Gastrocnemius medialis (tissue), 4 donors: ENCODE results near the gene LCN12. TPM values are rescaled to one million over a fixed set of nuclear protein-coding genes. Genes with fewer than 3 reads are reported as not detected.

Experiments
- ATAC-seq, 2 donors: fragments of 150-250 bp; one replicate each; pipeline ENCODE4 v1.9.1; 2016
- DNase-seq, 2 donors: peaks; one replicate each; pipeline ENCODE4 v3.0.0-alpha.2; 2019
- H3K27ac ChIP-seq, 4 donors: fragments of 200-600 bp; sonication (generic); 1 replicate in 1 of 4; 2 replicates in 3 of 4; pipeline ENCODE4 v1.5.1; 2016 to 2018; ENCODE audit warnings: mild to moderate bottlenecking in 2 of 4, moderate library complexity in 1 of 4
- H3K27me3 ChIP-seq, 3 donors: fragments of 200-600 bp; sonication (generic) in 2 of 3; 1 replicate in 1 of 3; 2 replicates in 2 of 3; pipeline versions ENCODE4 v1.5.1 to v1.6.0; 2016 to 2019; ENCODE audit warnings: mild to moderate bottlenecking in 1 of 3, moderate library complexity in 1 of 3
- H3K36me3 ChIP-seq, 2 donors: fragments of 200-600 bp; sonication (generic) in 1 of 2; one replicate each; pipeline ENCODE4 v1.5.1; 2017 to 2018
- H3K4me1 ChIP-seq, 2 donors: fragments of 200-600 bp; sonication (generic) in 1 of 2; one replicate each; pipeline ENCODE4 v1.5.1; 2016 to 2017; ENCODE audit warnings: mild to moderate bottlenecking in 2 of 2
- H3K4me3 ChIP-seq, 4 donors: fragments of 200-600 bp; sonication (generic) in 3 of 4; 1 replicate in 1 of 4; 2 replicates in 3 of 4; pipeline ENCODE4 v1.5.1; 2016 to 2019; ENCODE audit warnings: mild to moderate bottlenecking in 2 of 4
- H3K9me3 ChIP-seq, 3 donors: fragments of 200-600 bp; sonication (generic) in 2 of 3; 1 replicate in 1 of 3; 2 replicates in 2 of 3; pipeline ENCODE4 v1.5.1; 2016 to 2019
- POLR2A ChIP-seq, 2 donors: fragments of 450-650 bp; IDR thresholded peaks; one replicate each; pipeline ENCODE4 v1.6.1; 2017; ENCODE audit warnings: antibody characterized with exemption in 2 of 2, mild to moderate bottlenecking in 2 of 2, moderate library complexity in 2 of 2
- in situ Hi-C, 4 donors: fragments of 200-750 bp; cut with MboI; loops; one replicate each; pipeline versions ENCODE4 v1.15.0 to v1.8.0; 2017; ENCODE audit warnings: low sequenced_read_pairs in 4 of 4
- intact Hi-C: fragments of 100-400 bp; cut with DNase I; formaldehyde crosslinking; loops from one replicate; pipeline ENCODE4 v1.15.1; 2023; ENCODE audit warnings: low total_unique reads
- total RNA-seq, 4 donors: library from RNA; depleted of rRNA; stranded (reverse); fragments of >200 nt; gene quantifications; one replicate each; pipeline versions ENCODE4 v1.1.0 to v1.2.3, GENCODE V29; 2016
- TF ChIP-seq, protein P1 (sequence below), 5 experiments: fragments of 450-650 bp in 3 of 5; fragments of 200-600 bp in 2 of 5; sonication (generic) in 2 of 5; IDR thresholded peaks in 4 of 5; conservative IDR thresholded peaks in 1 of 5; 1 replicate in 4 of 5; 2 replicates in 1 of 5; pipeline ENCODE4 v1.5.1; 2016 to 2019; ENCODE audit warnings: antibody characterized with exemption in 5 of 5, mild to moderate bottlenecking in 3 of 5, moderate library complexity in 3 of 5

The LCN12 gene
- total RNA-seq, 4 donors from 2014 or later: not detected

DNA sequence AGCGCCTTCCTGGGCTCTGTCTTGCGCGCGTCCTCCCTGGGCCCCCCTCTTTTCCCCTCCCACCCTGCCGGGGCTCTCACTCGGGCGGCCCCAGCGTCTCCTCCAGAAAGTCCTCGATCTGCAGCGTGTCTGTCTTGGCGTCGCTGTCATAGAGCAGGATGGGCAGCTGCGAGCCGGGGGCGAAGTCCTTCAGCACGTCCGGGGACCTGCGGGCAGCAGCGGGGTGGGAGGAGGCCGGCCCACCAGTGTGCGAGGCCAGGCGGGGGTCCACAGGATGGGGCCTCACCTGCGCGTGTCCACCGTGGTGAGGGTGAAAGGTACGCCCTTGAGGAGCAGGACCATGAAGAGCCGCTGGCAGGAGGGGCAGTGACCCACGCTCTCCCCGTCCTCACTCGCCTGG is 43.3 kb downstream of the LCN12 start:
- peaks cover 14 to 19% (median 18%) of the 10 kb centered on the region in 3 donors for H3K27me3 ChIP-seq
- no peak overlapping the region for H3K27ac ChIP-seq
- in situ Hi-C loops (no loop called here), intact Hi-C loops (no loop called here)
- TF ChIP-seq, protein P1, sequence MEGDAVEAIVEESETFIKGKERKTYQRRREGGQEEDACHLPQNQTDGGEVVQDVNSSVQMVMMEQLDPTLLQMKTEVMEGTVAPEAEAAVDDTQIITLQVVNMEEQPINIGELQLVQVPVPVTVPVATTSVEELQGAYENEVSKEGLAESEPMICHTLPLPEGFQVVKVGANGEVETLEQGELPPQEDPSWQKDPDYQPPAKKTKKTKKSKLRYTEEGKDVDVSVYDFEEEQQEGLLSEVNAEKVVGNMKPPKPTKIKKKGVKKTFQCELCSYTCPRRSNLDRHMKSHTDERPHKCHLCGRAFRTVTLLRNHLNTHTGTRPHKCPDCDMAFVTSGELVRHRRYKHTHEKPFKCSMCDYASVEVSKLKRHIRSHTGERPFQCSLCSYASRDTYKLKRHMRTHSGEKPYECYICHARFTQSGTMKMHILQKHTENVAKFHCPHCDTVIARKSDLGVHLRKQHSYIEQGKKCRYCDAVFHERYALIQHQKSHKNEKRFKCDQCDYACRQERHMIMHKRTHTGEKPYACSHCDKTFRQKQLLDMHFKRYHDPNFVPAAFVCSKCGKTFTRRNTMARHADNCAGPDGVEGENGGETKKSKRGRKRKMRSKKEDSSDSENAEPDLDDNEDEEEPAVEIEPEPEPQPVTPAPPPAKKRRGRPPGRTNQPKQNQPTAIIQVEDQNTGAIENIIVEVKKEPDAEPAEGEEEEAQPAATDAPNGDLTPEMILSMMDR (IDR thresholded peaks at IDR 0.05 in 4 of 5, conservative IDR thresholded peaks at IDR 0.05 in 1 of 5): no peak
- no peak for TF ChIP-seq POLR2A (IDR thresholded peaks at IDR 0.05)
- peaks cover 0 to 7% of the 10 kb centered on the region in 2 donors for H3K36me3 ChIP-seq
- peaks cover 6 to 12% of the 10 kb centered on the region in 2 donors for H3K4me1 ChIP-seq
- H3K4me3 ChIP-seq: no peak overlapping the region
- ATAC-seq: no peak
- H3K9me3 ChIP-seq: no peaks in the 10 kb centered on the region
- DNase-seq: no peak

DNA sequence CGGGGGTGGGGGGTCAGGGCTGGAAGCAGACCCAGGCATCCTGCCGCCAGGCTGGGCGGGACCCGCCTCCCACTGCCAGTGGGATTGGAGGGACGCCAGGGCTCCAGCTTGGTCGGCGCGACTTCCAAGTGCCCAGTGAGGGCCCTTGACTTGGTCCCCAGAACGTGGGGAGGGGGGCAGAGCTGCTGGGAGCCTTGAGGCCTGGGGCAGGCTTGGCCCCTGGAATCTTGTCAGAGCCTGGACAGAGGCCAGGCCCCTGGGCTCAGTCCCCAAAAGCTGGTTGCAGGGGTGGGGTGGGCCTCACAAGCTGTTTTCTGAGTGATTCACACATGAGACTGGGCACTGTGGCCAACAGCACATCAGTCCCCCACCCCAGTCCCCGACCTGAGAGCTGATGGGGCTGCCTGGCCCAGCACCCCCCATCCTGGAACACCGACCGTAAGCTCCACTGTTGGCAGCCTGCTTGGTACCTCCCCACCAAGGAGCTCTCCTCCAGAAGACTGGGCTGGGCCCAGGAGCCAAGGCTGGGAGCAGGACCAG is 43.8 kb downstream of the LCN12 start:
- Histone ChIP-seq H3K36me3 (peaks cover 0 to 7% of the 10 kb centered on the region in 2 donors), H3K9me3 (no peaks in the 10 kb centered on the region), H3K27ac (no peak overlapping the region), H3K27me3 (peaks cover 14 to 19% (median 18%) of the 10 kb centered on the region in 3 donors), H3K4me1 (peaks cover 6 to 12% of the 10 kb centered on the region in 2 donors), H3K4me3 (no peak overlapping the region)
- intact Hi-C loops (no loop called here), in situ Hi-C loops (no loop called here)
- ATAC-seq (no peak), DNase-seq (no peak)
- TF ChIP-seq POLR2A (IDR thresholded peaks at IDR 0.05): no peak
- TF ChIP-seq, protein P1 (IDR thresholded peaks at IDR 0.05 in 4 of 5, conservative IDR thresholded peaks at IDR 0.05 in 1 of 5): no peak

DNA sequence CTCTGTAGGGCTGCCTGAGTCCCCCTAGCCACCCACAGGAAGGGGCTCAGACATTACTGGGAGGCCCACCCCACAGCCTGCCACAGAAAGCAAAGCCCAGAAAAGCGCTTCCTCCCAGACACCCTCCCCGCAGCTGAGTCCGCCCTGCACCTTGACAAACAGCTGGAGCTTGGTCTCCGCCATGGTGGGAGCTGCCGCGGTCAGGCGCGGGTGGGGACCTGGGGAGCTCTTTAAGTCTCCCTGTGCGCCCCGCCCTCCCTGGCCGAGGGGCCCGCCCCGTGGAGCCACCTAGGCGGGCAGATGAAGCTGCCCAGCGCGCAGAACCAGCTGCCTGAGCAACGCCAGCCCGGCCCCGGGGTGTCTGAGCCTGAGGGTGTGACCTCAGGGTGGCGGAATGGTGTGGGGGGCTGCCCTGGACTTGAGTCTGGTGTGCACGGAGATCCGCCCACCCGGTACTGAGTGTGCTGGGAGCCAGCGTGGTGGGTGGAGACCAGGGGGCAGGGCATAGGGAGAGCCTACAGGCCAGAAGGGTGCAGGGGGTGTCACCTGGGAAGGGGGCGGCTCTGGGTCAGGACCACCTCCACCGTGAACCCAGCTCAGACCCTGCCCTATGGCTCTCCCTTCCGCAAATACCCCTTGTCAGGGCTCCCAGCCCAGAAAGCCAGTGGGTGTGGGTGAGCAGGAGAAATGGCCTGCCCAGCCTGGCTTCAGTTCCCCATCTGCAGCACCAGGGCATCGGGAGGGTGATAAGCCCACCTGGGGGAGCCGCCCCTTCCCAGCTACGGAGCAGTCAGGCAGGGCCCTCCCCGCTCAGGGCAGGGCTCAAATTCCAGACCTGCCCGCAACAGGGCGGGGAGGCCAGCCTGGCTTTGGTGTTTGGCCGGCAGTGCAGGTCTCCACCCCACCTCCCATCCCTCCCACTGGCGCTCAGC is 44.6 kb downstream of the LCN12 start, which contains the start of gene CLIC3:
Gene CLIC3, minus strand, starts transcription at position 208 of the 932 bp plus-strand sequence. Its CDS starts 25 bp downstream, at position 183.
- TF ChIP-seq, protein P1 (IDR thresholded peaks at IDR 0.05 in 4 of 5, conservative IDR thresholded peaks at IDR 0.05 in 1 of 5): no peak
- no peak for TF ChIP-seq POLR2A (IDR thresholded peaks at IDR 0.05)
- ATAC-seq (no peak), DNase-seq (no peak)
- Histone ChIP-seq H3K27ac (no peak within 1 kb of the TSS), H3K4me3 (no peak within 1 kb of the TSS), H3K9me3 (no peaks in the 10 kb centered on the region), H3K4me1 (peaks cover 6 to 12% of the 10 kb centered on the region in 2 donors), H3K27me3 (peaks cover 14 to 19% (median 18%) of the 10 kb centered on the region in 3 donors), H3K36me3 (peaks cover 0 to 7% of the 10 kb centered on the region in 2 donors)
- intact Hi-C loops (no loop called here), in situ Hi-C loops (no loop called here)

DNA sequence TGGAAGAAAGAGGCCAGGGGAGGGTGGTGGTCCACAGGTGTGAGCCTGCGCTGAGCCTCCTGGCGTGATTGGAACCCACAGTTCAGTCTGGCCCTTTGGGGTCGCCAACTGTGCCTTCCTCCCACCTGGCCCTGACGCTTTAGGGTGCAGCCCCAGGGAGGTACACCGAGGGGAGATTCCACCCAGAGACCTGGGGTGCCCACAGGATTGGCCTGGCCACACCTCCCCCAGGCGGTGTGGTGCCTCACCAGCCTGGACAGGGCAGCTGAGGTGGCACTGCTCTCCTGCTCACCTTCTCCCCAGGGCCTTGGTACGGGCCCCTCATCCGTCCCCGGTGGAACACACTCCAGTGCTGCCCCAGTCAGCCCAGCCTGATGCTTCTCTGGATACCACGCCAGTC is 45.3 kb downstream of the LCN12 start:
- H3K27me3 ChIP-seq: peaks cover 14 to 19% (median 18%) of the 10 kb centered on the region in 3 donors
- no peak for TF ChIP-seq POLR2A (IDR thresholded peaks at IDR 0.05)
- TF ChIP-seq, protein P1 (IDR thresholded peaks at IDR 0.05 in 4 of 5, conservative IDR thresholded peaks at IDR 0.05 in 1 of 5): no peak
- DNase-seq: no peak
- no peak overlapping the region for H3K4me3 ChIP-seq
- H3K27ac ChIP-seq: no peak overlapping the region
- peaks cover 6 to 11% of the 10 kb centered on the region in 2 donors for H3K4me1 ChIP-seq
- peaks cover 0 to 7% of the 10 kb centered on the region in 2 donors for H3K36me3 ChIP-seq
- ATAC-seq: no peak
- intact Hi-C loops (no loop called here), in situ Hi-C loops (no loop called here)
- H3K9me3 ChIP-seq: no peaks in the 10 kb centered on the region
